HEK293 (cell line): ENCODE measurements around the gene EID2.

Experiments used
- HOXD13 ChIP-seq: sonication (generic); formaldehyde crosslinking; IDR thresholded peaks from 2 replicates; pipeline ENCODE4 v1.8.0; 2022; ENCODE audit warnings: missing genetic modification reagents, borderline replicate concordance
- KLF8 ChIP-seq: fragments of 450-650 bp; formaldehyde crosslinking; IDR thresholded peaks from 2 replicates; pipeline ENCODE4 v1.5.1; 2016; ENCODE audit warnings: missing biosample characterization, missing genetic modification characterization
- SCRT1 ChIP-seq: fragments of 450-650 bp; formaldehyde crosslinking; IDR thresholded peaks from 2 replicates; pipeline ENCODE4 v1.5.1; 2016; ENCODE audit warnings: missing biosample characterization, missing genetic modification characterization, borderline replicate concordance
- YY2 ChIP-seq: fragments of 450-650 bp; formaldehyde crosslinking; IDR thresholded peaks from 2 replicates; pipeline ENCODE4 v1.5.1; 2016; ENCODE audit warnings: missing biosample characterization, missing genetic modification characterization
- ZBTB7A ChIP-seq: fragments of 450-650 bp; formaldehyde crosslinking; IDR thresholded peaks from 2 replicates; pipeline ENCODE4 v1.5.1; 2016; ENCODE audit warnings: low read depth, missing biosample characterization, missing genetic modification characterization
- ZFP41 ChIP-seq: fragments of 450-650 bp; formaldehyde crosslinking; IDR thresholded peaks from 2 replicates; pipeline ENCODE4 v1.5.1; 2016; ENCODE audit warnings: missing biosample characterization, missing genetic modification characterization, borderline replicate concordance
- ZNF16 ChIP-seq: fragments of 450-650 bp; formaldehyde crosslinking; IDR thresholded peaks from 2 replicates; pipeline ENCODE4 v1.5.1; 2016; ENCODE audit warnings: low read depth, missing biosample characterization, missing genetic modification characterization
- ZNF169 ChIP-seq: fragments of 450-650 bp; formaldehyde crosslinking; IDR thresholded peaks from 2 replicates; pipeline ENCODE4 v1.5.1; 2016; ENCODE audit warnings: missing biosample characterization, missing genetic modification characterization
- ZNF175 ChIP-seq: fragments of 450-650 bp; formaldehyde crosslinking; IDR thresholded peaks from 2 replicates; pipeline ENCODE4 v1.5.1; 2016; ENCODE audit warnings: missing biosample characterization, missing genetic modification characterization
- ZNF221 ChIP-seq: fragments of 450-650 bp; formaldehyde crosslinking; IDR thresholded peaks from 2 replicates; pipeline ENCODE4 v1.5.1; 2017; ENCODE audit warnings: missing biosample characterization, missing genetic modification characterization, borderline replicate concordance
- ZNF391 ChIP-seq: fragments of 450-650 bp; formaldehyde crosslinking; IDR thresholded peaks from 2 replicates; pipeline ENCODE4 v1.5.1; 2016; ENCODE audit warnings: low read depth, missing biosample characterization, missing genetic modification characterization, borderline replicate concordance
- ZNF416 ChIP-seq: fragments of 450-650 bp; formaldehyde crosslinking; IDR thresholded peaks from 2 replicates; pipeline ENCODE4 v1.5.1; 2016; ENCODE audit warnings: missing biosample characterization, missing genetic modification characterization
- ZNF529 ChIP-seq: fragments of 450-650 bp; formaldehyde crosslinking; IDR thresholded peaks from 2 replicates; pipeline ENCODE4 v1.5.1; 2017; ENCODE audit warnings: missing genetic modification characterization, missing biosample characterization; ENCODE audit not compliant: insufficient replicate concordance
- ZNF549 ChIP-seq: fragments of 450-650 bp; IDR thresholded peaks from 2 replicates; pipeline ENCODE4 v1.5.1; 2018; ENCODE audit warnings: missing biosample characterization, missing genetic modification characterization, mild to moderate bottlenecking, inconsistent platforms, moderate library complexity
- ZNF571 ChIP-seq: fragments of 450-650 bp; formaldehyde crosslinking; IDR thresholded peaks from 2 replicates; pipeline ENCODE4 v1.5.0; 2017; ENCODE audit warnings: missing biosample characterization, missing genetic modification characterization
- ZNF629 ChIP-seq: fragments of 450-650 bp; formaldehyde crosslinking; IDR thresholded peaks from 2 replicates; pipeline ENCODE4 v1.5.1; 2017; ENCODE audit warnings: missing biosample characterization, missing genetic modification characterization
- ZNF654 ChIP-seq: fragments of 450-650 bp; formaldehyde crosslinking; IDR thresholded peaks from 2 replicates; pipeline ENCODE4 v1.5.1; 2016; ENCODE audit warnings: low read depth, missing biosample characterization, missing genetic modification characterization
- TF ChIP-seq, protein P1 (sequence below): fragments of 450-650 bp; formaldehyde crosslinking; IDR thresholded peaks from 2 replicates; pipeline ENCODE4 v1.5.1; 2016; ENCODE audit warnings: missing biosample characterization, missing genetic modification characterization
- TF ChIP-seq, protein P2 (sequence below): fragments of 450-650 bp; formaldehyde crosslinking; IDR thresholded peaks from 2 replicates; pipeline ENCODE4 v1.5.1; 2016; ENCODE audit warnings: missing biosample characterization, missing genetic modification characterization
- TF ChIP-seq, protein P3 (sequence below): fragments of 450-650 bp; formaldehyde crosslinking; IDR thresholded peaks from 2 replicates; pipeline ENCODE4 v1.5.1; 2016; ENCODE audit warnings: missing biosample characterization, missing genetic modification characterization
- TF ChIP-seq, protein P4 (sequence below): fragments of 450-650 bp; formaldehyde crosslinking; IDR thresholded peaks from 2 replicates; pipeline ENCODE4 v1.5.1; 2016; ENCODE audit warnings: missing biosample characterization, missing genetic modification characterization, low read depth
- TF ChIP-seq, protein P5 (sequence below): fragments of 450-650 bp; formaldehyde crosslinking; conservative IDR thresholded peaks from 2 replicates; pipeline ENCODE4 v1.5.1; 2016; ENCODE audit warnings: low read depth, missing biosample characterization, missing genetic modification characterization
- TF ChIP-seq, protein P6 (sequence below): fragments of 450-650 bp; formaldehyde crosslinking; IDR thresholded peaks from 2 replicates; pipeline ENCODE4 v1.5.1; 2016; ENCODE audit warnings: missing biosample characterization, missing genetic modification characterization
- TF ChIP-seq, protein P7 (sequence below): fragments of 450-650 bp; formaldehyde crosslinking; IDR thresholded peaks from 2 replicates; pipeline ENCODE4 v1.5.1; 2017; ENCODE audit warnings: missing biosample characterization, missing genetic modification characterization

EID2 gene

DNA sequence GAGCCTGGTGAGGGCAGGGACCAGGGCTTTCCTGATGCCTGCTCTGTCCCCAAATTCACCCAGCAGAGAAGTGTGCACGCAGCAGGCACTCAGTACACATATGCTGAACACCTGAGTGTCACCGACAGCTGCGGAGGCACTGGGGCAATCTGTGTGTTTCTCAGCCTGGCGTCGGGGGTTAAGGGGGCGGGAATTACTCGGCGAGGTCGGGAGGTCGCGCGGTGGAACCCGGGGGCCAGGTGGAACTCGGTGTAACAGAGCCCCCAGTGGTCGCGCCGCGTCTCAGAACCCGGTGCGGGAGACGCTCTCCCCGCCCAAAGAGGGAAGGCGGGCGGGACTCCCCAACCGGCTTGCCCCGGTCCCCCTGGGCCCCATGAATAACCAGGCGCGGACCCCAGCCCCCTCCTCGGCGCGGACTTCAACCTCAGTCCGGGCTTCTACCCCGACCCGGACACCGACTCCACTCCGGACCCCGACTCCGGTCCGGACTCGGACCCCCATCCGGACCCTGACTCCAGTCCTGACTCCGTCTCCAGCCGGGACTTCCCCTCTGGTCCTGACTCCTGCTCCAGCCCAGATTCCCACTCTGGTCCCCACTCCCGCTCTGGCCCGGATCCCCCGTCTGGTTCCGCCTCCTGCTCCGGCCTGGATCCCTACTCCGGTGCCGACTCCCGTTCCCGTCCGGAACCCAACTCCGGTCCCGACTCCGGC, 25.0 kb downstream of the EID2 start, which contains the start of gene SELENOV (continued):
- no peak for TF ChIP-seq ZNF175 (tag by site-specific recombination)
- TF ChIP-seq ZNF221 (tag by site-specific recombination): no peak
- TF ChIP-seq, protein P1, sequence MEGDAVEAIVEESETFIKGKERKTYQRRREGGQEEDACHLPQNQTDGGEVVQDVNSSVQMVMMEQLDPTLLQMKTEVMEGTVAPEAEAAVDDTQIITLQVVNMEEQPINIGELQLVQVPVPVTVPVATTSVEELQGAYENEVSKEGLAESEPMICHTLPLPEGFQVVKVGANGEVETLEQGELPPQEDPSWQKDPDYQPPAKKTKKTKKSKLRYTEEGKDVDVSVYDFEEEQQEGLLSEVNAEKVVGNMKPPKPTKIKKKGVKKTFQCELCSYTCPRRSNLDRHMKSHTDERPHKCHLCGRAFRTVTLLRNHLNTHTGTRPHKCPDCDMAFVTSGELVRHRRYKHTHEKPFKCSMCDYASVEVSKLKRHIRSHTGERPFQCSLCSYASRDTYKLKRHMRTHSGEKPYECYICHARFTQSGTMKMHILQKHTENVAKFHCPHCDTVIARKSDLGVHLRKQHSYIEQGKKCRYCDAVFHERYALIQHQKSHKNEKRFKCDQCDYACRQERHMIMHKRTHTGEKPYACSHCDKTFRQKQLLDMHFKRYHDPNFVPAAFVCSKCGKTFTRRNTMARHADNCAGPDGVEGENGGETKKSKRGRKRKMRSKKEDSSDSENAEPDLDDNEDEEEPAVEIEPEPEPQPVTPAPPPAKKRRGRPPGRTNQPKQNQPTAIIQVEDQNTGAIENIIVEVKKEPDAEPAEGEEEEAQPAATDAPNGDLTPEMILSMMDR: peak; percentile 79
- TF ChIP-seq ZNF16: no peak
- no peak for TF ChIP-seq ZNF391 (tag by site-specific recombination)
- TF ChIP-seq ZNF549: no peak
- TF ChIP-seq ZNF416 (tag by site-specific recombination): no peak
- TF ChIP-seq, protein P2, sequence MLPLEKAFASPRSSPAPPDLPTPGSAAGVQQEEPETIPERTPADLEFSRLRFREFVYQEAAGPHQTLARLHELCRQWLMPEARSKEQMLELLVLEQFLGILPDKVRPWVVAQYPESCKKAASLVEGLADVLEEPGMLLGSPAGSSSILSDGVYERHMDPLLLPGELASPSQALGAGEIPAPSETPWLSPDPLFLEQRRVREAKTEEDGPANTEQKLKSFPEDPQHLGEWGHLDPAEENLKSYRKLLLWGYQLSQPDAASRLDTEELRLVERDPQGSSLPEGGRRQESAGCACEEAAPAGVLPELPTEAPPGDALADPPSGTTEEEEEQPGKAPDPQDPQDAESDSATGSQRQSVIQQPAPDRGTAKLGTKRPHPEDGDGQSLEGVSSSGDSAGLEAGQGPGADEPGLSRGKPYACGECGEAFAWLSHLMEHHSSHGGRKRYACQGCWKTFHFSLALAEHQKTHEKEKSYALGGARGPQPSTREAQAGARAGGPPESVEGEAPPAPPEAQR (tag by site-specific recombination): no peak
- TF ChIP-seq ZBTB7A (tag by site-specific recombination): peak; percentile 35; the same call in 1 of the 2 replicates
- TF ChIP-seq ZNF571: no peak
- TF ChIP-seq ZNF654 (tag by site-specific recombination): no peak
- no peak for TF ChIP-seq ZNF529 (tag by site-specific recombination)
- TF ChIP-seq ZNF629: no peak
- TF ChIP-seq, protein P3, sequence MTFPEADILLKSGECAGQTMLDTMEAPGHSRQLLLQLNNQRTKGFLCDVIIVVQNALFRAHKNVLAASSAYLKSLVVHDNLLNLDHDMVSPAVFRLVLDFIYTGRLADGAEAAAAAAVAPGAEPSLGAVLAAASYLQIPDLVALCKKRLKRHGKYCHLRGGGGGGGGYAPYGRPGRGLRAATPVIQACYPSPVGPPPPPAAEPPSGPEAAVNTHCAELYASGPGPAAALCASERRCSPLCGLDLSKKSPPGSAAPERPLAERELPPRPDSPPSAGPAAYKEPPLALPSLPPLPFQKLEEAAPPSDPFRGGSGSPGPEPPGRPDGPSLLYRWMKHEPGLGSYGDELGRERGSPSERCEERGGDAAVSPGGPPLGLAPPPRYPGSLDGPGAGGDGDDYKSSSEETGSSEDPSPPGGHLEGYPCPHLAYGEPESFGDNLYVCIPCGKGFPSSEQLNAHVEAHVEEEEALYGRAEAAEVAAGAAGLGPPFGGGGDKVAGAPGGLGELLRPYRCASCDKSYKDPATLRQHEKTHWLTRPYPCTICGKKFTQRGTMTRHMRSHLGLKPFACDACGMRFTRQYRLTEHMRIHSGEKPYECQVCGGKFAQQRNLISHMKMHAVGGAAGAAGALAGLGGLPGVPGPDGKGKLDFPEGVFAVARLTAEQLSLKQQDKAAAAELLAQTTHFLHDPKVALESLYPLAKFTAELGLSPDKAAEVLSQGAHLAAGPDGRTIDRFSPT: 0 out of 2 replicates have a peak, but pooled peaks have one; percentile 8
- TF ChIP-seq, protein P4, sequence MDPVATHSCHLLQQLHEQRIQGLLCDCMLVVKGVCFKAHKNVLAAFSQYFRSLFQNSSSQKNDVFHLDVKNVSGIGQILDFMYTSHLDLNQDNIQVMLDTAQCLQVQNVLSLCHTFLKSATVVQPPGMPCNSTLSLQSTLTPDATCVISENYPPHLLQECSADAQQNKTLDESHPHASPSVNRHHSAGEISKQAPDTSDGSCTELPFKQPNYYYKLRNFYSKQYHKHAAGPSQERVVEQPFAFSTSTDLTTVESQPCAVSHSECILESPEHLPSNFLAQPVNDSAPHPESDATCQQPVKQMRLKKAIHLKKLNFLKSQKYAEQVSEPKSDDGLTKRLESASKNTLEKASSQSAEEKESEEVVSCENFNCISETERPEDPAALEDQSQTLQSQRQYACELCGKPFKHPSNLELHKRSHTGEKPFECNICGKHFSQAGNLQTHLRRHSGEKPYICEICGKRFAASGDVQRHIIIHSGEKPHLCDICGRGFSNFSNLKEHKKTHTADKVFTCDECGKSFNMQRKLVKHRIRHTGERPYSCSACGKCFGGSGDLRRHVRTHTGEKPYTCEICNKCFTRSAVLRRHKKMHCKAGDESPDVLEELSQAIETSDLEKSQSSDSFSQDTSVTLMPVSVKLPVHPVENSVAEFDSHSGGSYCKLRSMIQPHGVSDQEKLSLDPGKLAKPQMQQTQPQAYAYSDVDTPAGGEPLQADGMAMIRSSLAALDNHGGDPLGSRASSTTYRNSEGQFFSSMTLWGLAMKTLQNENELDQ: no peak
- TF ChIP-seq KLF8 (tag by site-specific recombination): no peak
- no peak for TF ChIP-seq SCRT1 (tag by site-specific recombination)
- TF ChIP-seq, protein P5, sequence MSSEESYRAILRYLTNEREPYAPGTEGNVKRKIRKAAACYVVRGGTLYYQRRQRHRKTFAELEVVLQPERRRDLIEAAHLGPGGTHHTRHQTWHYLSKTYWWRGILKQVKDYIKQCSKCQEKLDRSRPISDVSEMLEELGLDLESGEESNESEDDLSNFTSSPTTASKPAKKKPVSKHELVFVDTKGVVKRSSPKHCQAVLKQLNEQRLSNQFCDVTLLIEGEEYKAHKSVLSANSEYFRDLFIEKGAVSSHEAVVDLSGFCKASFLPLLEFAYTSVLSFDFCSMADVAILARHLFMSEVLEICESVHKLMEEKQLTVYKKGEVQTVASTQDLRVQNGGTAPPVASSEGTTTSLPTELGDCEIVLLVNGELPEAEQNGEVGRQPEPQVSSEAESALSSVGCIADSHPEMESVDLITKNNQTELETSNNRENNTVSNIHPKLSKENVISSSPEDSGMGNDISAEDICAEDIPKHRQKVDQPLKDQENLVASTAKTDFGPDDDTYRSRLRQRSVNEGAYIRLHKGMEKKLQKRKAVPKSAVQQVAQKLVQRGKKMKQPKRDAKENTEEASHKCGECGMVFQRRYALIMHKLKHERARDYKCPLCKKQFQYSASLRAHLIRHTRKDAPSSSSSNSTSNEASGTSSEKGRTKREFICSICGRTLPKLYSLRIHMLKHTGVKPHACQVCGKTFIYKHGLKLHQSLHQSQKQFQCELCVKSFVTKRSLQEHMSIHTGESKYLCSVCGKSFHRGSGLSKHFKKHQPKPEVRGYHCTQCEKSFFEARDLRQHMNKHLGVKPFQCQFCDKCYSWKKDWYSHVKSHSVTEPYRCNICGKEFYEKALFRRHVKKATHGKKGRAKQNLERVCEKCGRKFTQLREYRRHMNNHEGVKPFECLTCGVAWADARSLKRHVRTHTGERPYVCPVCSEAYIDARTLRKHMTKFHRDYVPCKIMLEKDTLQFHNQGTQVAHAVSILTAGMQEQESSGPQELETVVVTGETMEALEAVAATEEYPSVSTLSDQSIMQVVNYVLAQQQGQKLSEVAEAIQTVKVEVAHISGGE (tag by site-specific recombination): peak; percentile 41; the same call in 1 of the 2 replicates
- TF ChIP-seq ZNF169: no peak
- no peak for TF ChIP-seq ZFP41 (tag by site-specific recombination)
- TF ChIP-seq, protein P6, sequence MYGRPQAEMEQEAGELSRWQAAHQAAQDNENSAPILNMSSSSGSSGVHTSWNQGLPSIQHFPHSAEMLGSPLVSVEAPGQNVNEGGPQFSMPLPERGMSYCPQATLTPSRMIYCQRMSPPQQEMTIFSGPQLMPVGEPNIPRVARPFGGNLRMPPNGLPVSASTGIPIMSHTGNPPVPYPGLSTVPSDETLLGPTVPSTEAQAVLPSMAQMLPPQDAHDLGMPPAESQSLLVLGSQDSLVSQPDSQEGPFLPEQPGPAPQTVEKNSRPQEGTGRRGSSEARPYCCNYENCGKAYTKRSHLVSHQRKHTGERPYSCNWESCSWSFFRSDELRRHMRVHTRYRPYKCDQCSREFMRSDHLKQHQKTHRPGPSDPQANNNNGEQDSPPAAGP (tag by site-specific recombination): no peak
- TF ChIP-seq, protein P7, sequence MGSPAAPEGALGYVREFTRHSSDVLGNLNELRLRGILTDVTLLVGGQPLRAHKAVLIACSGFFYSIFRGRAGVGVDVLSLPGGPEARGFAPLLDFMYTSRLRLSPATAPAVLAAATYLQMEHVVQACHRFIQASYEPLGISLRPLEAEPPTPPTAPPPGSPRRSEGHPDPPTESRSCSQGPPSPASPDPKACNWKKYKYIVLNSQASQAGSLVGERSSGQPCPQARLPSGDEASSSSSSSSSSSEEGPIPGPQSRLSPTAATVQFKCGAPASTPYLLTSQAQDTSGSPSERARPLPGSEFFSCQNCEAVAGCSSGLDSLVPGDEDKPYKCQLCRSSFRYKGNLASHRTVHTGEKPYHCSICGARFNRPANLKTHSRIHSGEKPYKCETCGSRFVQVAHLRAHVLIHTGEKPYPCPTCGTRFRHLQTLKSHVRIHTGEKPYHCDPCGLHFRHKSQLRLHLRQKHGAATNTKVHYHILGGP (tag by site-specific recombination): no peak
- TF ChIP-seq YY2: no peak
- no peak for TF ChIP-seq HOXD13 (CRISPR knock-in tag)
